NCI-H510A treated with DMSO at 0.1 percent for 48 hours (cell line): ENCODE data around the gene L3MBTL4.
"Not testable (repeated sequence)": the region's sequence is repeated elsewhere in the genome, so short reads cannot be mapped to it uniquely, and the experiment has no call there.

ENCODE experiments used
- DNase-seq: peaks from one replicate; lab custom pipeline; 2025; lab: John Stamatoyannopoulos, UW

The L3MBTL4 gene

GRCh38 chr18:6107794-6108193, 306.9 kb downstream of the L3MBTL4 start:
- DNase-seq, result peak; percentile 97

- DNase-seq, result no peak
Measured at GRCh38 chr18:6106091-6106685, 308.5 kb downstream of the L3MBTL4 start.

GRCh38 chr18:6103741-6104140, 311.0 kb downstream of the L3MBTL4 start:
- DNase-seq, result no peak

GRCh38 chr18:6096730-6097129, 318.0 kb downstream of the L3MBTL4 start:
- DNase-seq, result no peak

GRCh38 chr18:6088432-6088831, 326.3 kb downstream of the L3MBTL4 start:
- no peak for DNase-seq

- no peak for DNase-seq
Measured at GRCh38 chr18:6086731-6087130, 328.0 kb downstream of the L3MBTL4 start.

GRCh38 chr18:6079406-6079805, 335.3 kb downstream of the L3MBTL4 start:
- DNase-seq, result no peak

- no peak for DNase-seq
Measured at GRCh38 chr18:6078877-6079276, 335.8 kb downstream of the L3MBTL4 start.

GRCh38 chr18:6072423-6072822, 342.3 kb downstream of the L3MBTL4 start:
- DNase-seq, result not testable (repeated sequence)

GRCh38 chr18:6069539-6069938, 345.2 kb downstream of the L3MBTL4 start:
- no peak for DNase-seq

- no peak for DNase-seq
Measured at GRCh38 chr18:6069103-6069502, 345.6 kb downstream of the L3MBTL4 start.

GRCh38 chr18:6060149-6060548, 354.6 kb downstream of the L3MBTL4 start:
- no peak for DNase-seq

GRCh38 chr18:6059551-6059950, 355.2 kb downstream of the L3MBTL4 start:
- peak; percentile 72 for DNase-seq

- peak; percentile 98 for DNase-seq
Measured at GRCh38 chr18:6058941-6059340, 355.8 kb downstream of the L3MBTL4 start.

- no peak for DNase-seq
Measured at GRCh38 chr18:6057604-6058003, 357.1 kb downstream of the L3MBTL4 start.

- DNase-seq, result peak; percentile 73
Measured at GRCh38 chr18:6056171-6056910, 358.4 kb downstream of the L3MBTL4 start.

GRCh38 chr18:6055711-6056110, 359.0 kb downstream of the L3MBTL4 start:
- no peak for DNase-seq

- peak; percentile 95 for DNase-seq
Measured at GRCh38 chr18:6054256-6054842, 360.4 kb downstream of the L3MBTL4 start.

GRCh38 chr18:6052449-6052913, 362.2 kb downstream of the L3MBTL4 start:
- peak; percentile 44 for DNase-seq

GRCh38 chr18:6047596-6047995, 367.1 kb downstream of the L3MBTL4 start:
- DNase-seq, result not testable (repeated sequence)

- no peak for DNase-seq
Measured at GRCh38 chr18:6044773-6045172, 369.9 kb downstream of the L3MBTL4 start.

- DNase-seq, result no peak
Measured at GRCh38 chr18:6044319-6044718, 370.4 kb downstream of the L3MBTL4 start.

- DNase-seq, result no peak
Measured at GRCh38 chr18:6039055-6039454, 375.7 kb downstream of the L3MBTL4 start.
